Liver (tissue), 9 donors: ENCODE measurements around the gene MEGF6. TPM values are rescaled to one million over a fixed set of nuclear protein-coding genes. Genes with fewer than 3 reads are reported as not detected.

Experiments
- DNase-seq: peaks from one replicate; pipeline ENCODE4 v3.0.0-alpha.2; 2017; ENCODE audit warnings: low spot score
- H3K27ac ChIP-seq, 2 donors: one replicate each; pipeline ENCODE4 v1.7.0; 2013; ENCODE audit warnings: inconsistent platforms in 2 of 2, low read length in 2 of 2, control low read depth in 1 of 2, low read depth in 1 of 2, mild to moderate bottlenecking in 1 of 2
- H3K27me3 ChIP-seq, 4 donors: one replicate each; pipeline versions ENCODE4 v1.6.1 to v1.7.0; 2013; ENCODE audit warnings: low read length in 3 of 4, inconsistent platforms in 1 of 4, mild to moderate bottlenecking in 1 of 4, moderate library complexity in 1 of 4; ENCODE audit not compliant: control insufficient read depth in 4 of 4, insufficient read depth in 4 of 4
- H3K36me3 ChIP-seq, 4 donors: one replicate each; pipeline versions ENCODE4 v1.6.1 to v1.7.0; 2013; ENCODE audit warnings: low read length in 3 of 4, mild to moderate bottlenecking in 3 of 4, low read depth in 1 of 4, moderate library complexity in 1 of 4; ENCODE audit not compliant: control insufficient read depth in 4 of 4, insufficient read depth in 3 of 4
- H3K4me1 ChIP-seq, 4 donors: one replicate each; pipeline versions ENCODE4 v1.6.1 to v1.7.0; 2013; ENCODE audit warnings: low read length in 3 of 4, mild to moderate bottlenecking in 3 of 4, moderate library complexity in 1 of 4; ENCODE audit not compliant: control insufficient read depth in 4 of 4, insufficient read depth in 4 of 4
- H3K4me3 ChIP-seq, 3 donors: one replicate each; pipeline versions ENCODE4 v1.6.1 to v1.7.0; 2013; ENCODE audit warnings: low read length in 3 of 3, control low read depth in 1 of 3, low read depth in 1 of 3, mild to moderate bottlenecking in 1 of 3
- H3K9ac ChIP-seq, 2 donors: one replicate each; pipeline ENCODE4 v1.7.0; 2013; ENCODE audit warnings: low read length in 2 of 2, mild to moderate bottlenecking in 2 of 2, moderate library complexity in 2 of 2, control low read depth in 1 of 2, low read depth in 1 of 2
- H3K9me3 ChIP-seq, 4 donors: one replicate each; pipeline versions ENCODE4 v1.6.1 to v1.7.0; 2013; ENCODE audit warnings: low read length in 3 of 4; ENCODE audit not compliant: control insufficient read depth in 4 of 4
- ATF3 ChIP-seq: IDR thresholded peaks from 2 replicates; pipeline ENCODE4 v1.6.1; 2016; ENCODE audit warnings: antibody characterized with exemption
- CTCF ChIP-seq: fragments of 150-350 bp; IDR thresholded peaks from 2 replicates; pipeline ENCODE4 v1.5.1; 2017; ENCODE audit warnings: improper control_type of control experiment, low read depth, low read length; ENCODE audit not compliant: missing input control
- EGR1 ChIP-seq, 2 donors: IDR thresholded peaks; 2 replicates each; pipeline ENCODE4 v1.6.1; 2016 to 2018; ENCODE audit warnings: antibody characterized with exemption in 2 of 2, low read depth in 2 of 2
- FOXA1 ChIP-seq: IDR thresholded peaks from 2 replicates; pipeline ENCODE4 v1.6.1; 2016; ENCODE audit warnings: antibody characterized with exemption
- GABPA ChIP-seq, 2 donors: IDR thresholded peaks in 1 of 2; conservative IDR thresholded peaks in 1 of 2; 2 replicates each; pipeline ENCODE4 v1.6.1; 2016; ENCODE audit warnings: antibody characterized with exemption in 2 of 2, mild to moderate bottlenecking in 1 of 2, moderate library complexity in 1 of 2
- HNF4A ChIP-seq, 2 donors: conservative IDR thresholded peaks; 2 replicates each; pipeline ENCODE4 v1.6.1; 2016; ENCODE audit warnings: antibody characterized with exemption in 2 of 2, mild to moderate bottlenecking in 2 of 2
- HNF4G ChIP-seq: IDR thresholded peaks from 2 replicates; pipeline ENCODE4 v1.6.1; 2016; ENCODE audit warnings: antibody characterized with exemption
- MAX ChIP-seq: IDR thresholded peaks from 2 replicates; pipeline ENCODE4 v1.6.1; 2016; ENCODE audit warnings: antibody characterized with exemption
- NR2F2 ChIP-seq: IDR thresholded peaks from 2 replicates; pipeline ENCODE4 v1.6.1; 2016; ENCODE audit warnings: antibody characterized with exemption
- RAD21 ChIP-seq, 2 donors: IDR thresholded peaks; 2 replicates each; pipeline ENCODE4 v1.6.1; 2016; ENCODE audit warnings: antibody characterized with exemption in 2 of 2, mild to moderate bottlenecking in 2 of 2
- REST ChIP-seq: IDR thresholded peaks from 2 replicates; pipeline ENCODE4 v1.6.1; 2016; ENCODE audit warnings: antibody characterized with exemption, mild to moderate bottlenecking
- RXRA ChIP-seq, 2 donors: IDR thresholded peaks; 2 replicates each; pipeline ENCODE4 v1.6.1; 2017 to 2018; ENCODE audit warnings: antibody characterized with exemption in 2 of 2, mild to moderate bottlenecking in 1 of 2
- SP1 ChIP-seq: IDR thresholded peaks from 2 replicates; pipeline ENCODE4 v1.6.1; 2018; ENCODE audit warnings: antibody characterized with exemption, mild to moderate bottlenecking
- TAF1 ChIP-seq: conservative IDR thresholded peaks from 2 replicates; pipeline ENCODE4 v1.6.1; 2016; ENCODE audit warnings: antibody characterized with exemption, mild to moderate bottlenecking
- YY1 ChIP-seq: IDR thresholded peaks from 2 replicates; pipeline ENCODE4 v1.6.1; 2016; ENCODE audit warnings: antibody characterized with exemption, mild to moderate bottlenecking
- ZBTB33 ChIP-seq: IDR thresholded peaks from 2 replicates; pipeline ENCODE4 v1.6.1; 2016; ENCODE audit warnings: antibody characterized with exemption
- WGBS: extraction: QIAGEN DNeasy Blood & Tissue Kit; methylation state at CpG from one replicate; pipeline ENCODE4 v1.1.7; 2013; 5-methylcytosine and 5-hydroxymethylcytosine counted together
- polyA plus RNA-seq, 2 donors: library from polyadenylated mRNA; stranded (reverse) in 1 of 2; unstranded in 1 of 2; fragments of 200-250 nt in 1 of 2; fragments of >200 nt in 1 of 2; fragmentation: Nextera tagmentation in 1 of 2; extraction: Ambion mirVana in 1 of 2; gene quantifications; one replicate each; pipeline versions ENCODE4 v1.2.1 to v1.2.3, GENCODE V29; 2013 to 2015
- total RNA-seq, 2 donors: library from RNA; depleted of rRNA; stranded (reverse); fragments of >200 nt; gene quantifications; one replicate each; pipeline ENCODE4 v1.2.3, GENCODE V29; 2014
- donor health status: healthy.
- donor health status: healthy.
- donor health status: healthy.
- donor health status: healthy.
- donor health status: healthy.

The MEGF6 gene
- total and polyA plus RNA-seq, 4 donors: 1.3 to 11.0 (median 4.0) TPM

- Histone ChIP-seq H3K27me3 (no peaks in the 10 kb centered on the region), H3K4me1 (no peaks in the 10 kb centered on the region), H3K4me3 (no peak overlapping the region), H3K9ac (no peak overlapping the region), H3K36me3 (no peaks in the 10 kb centered on the region), H3K9me3 (no peaks in the 10 kb centered on the region), H3K27ac (no peak overlapping the region)
- DNase-seq: no peak
- TF ChIP-seq TAF1: no peak
- TF ChIP-seq SP1: no peak
- TF ChIP-seq HNF4A (conservative IDR thresholded peaks at IDR 0.05): no peak
- no peak for TF ChIP-seq RAD21 (IDR thresholded peaks at IDR 0.05)
- TF ChIP-seq MAX: no peak
- TF ChIP-seq NR2F2: no peak
- TF ChIP-seq RXRA (IDR thresholded peaks at IDR 0.05): no peak
- TF ChIP-seq ATF3: no peak
- no peak for TF ChIP-seq HNF4G
- no peak for TF ChIP-seq REST
- TF ChIP-seq CTCF: no peak
- no peak for TF ChIP-seq EGR1 (IDR thresholded peaks at IDR 0.05; ENCODE audit: low read depth in 2 of 2)
- no peak for TF ChIP-seq ZBTB33
- TF ChIP-seq FOXA1: no peak
- 78% methylated on average over 15 of the region's 15 CpGs for WGBS
Observed at GRCh38 chr1:3516481-3516869, 94.8 kb downstream of the MEGF6 start.

GRCh38 chr1:3515774-3516480, 95.4 kb downstream of the MEGF6 start:
- Histone ChIP-seq H3K27me3 (no peaks in the 10 kb centered on the region), H3K9ac (no peak overlapping the region), H3K4me3 (no peak overlapping the region), H3K4me1 (no peaks in the 10 kb centered on the region), H3K27ac (no peak overlapping the region), H3K36me3 (no peaks in the 10 kb centered on the region), H3K9me3 (no peaks in the 10 kb centered on the region)
- WGBS: 78% methylated on average over 19 of the region's 19 CpGs
- DNase-seq: no peak
- TF ChIP-seq YY1 (no peak), FOXA1 (no peak), ATF3 (no peak), TAF1 (no peak), NR2F2 (no peak), CTCF (no peak), RAD21 (IDR thresholded peaks at IDR 0.05) (no peak), GABPA (IDR thresholded peaks at IDR 0.05 in 1 of 2, conservative IDR thresholded peaks at IDR 0.05 in 1 of 2) (no peak), MAX (no peak)
